ENCODE results near the gene SURF2.
"Not testable (repeated sequence)": the region's sequence is repeated elsewhere in the genome, so short reads cannot be mapped to it uniquely, and the experiment has no call there.

Gene SURF2

GRCh38 chr9:133329306-133330156 lies 26.8 kb upstream of the SURF2 start:
- in situ Hi-C loops (cut with HindIII; ENCODE audit: low sequenced_read_pairs); DNase-seq (ENCODE audit: low read depth); H3K4me3 ChIP-seq (ENCODE audit: low read depth, low read length): not testable (repeated sequence)
- peak; percentile 59 for TF ChIP-seq CTCF (IDR thresholded peaks at IDR 0.05; ENCODE audit: low read depth, low read length, missing control alignments)

GRCh38 chr9:133331221-133331620 lies 25.1 kb upstream of the SURF2 start:
- H3K4me3 ChIP-seq (ENCODE audit: low read depth, low read length): no peak overlapping the region
- in situ Hi-C loops (cut with HindIII; ENCODE audit: low sequenced_read_pairs): no loop called here
- no peak for DNase-seq (ENCODE audit: low read depth)
- no peak for TF ChIP-seq CTCF (IDR thresholded peaks at IDR 0.05; ENCODE audit: low read depth, low read length, missing control alignments)

DNA sequence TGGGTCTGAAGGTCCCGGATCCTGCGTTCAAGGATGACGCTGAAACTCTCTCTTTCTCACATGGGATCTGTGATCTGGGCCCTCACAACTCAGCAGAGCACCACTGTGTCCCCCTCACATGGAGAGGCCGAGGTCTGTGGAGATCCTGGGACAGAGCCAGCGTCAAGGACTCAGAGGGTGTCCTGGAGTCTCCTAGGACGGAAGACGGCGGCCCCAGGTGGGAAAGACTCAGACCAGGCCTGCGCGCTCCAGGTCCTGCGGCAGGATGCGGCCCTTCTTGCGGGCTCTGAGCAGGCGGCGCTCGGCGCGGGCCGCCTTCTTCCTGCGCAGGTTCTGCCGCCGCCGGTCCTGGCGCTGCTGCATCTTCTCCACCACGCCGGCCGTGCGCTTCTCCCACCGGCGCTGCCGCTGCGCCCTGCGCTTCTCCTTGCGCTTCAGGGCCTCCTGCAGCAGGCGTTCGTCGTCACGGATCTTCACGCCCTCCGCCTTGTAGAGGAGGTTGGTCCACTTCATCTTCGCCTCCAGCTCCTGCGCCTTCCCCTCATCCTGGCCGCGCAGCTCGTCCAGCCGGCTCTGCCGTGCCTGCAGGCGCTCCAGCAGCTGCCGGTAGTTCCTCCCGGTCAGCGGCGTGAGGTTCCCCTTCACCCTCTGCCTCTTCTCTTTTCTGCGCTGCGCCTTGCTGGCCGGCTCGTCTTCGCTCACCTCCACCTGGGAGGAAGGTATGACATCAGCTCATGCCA lies 24.5 kb upstream of the SURF2 start:
- no peak for TF ChIP-seq CTCF (IDR thresholded peaks at IDR 0.05; ENCODE audit: low read depth, low read length, missing control alignments)
- in situ Hi-C loops (cut with HindIII; ENCODE audit: low sequenced_read_pairs): no loop called here
- H3K4me3 ChIP-seq (ENCODE audit: low read depth, low read length): no peak overlapping the region
- DNase-seq (ENCODE audit: low read depth): no peak

- H3K4me3 ChIP-seq (ENCODE audit: low read depth, low read length): no peak overlapping the region
- DNase-seq (ENCODE audit: low read depth): no peak
- TF ChIP-seq CTCF (IDR thresholded peaks at IDR 0.05; ENCODE audit: low read depth, low read length, missing control alignments): no peak
- in situ Hi-C loops (cut with HindIII; ENCODE audit: low sequenced_read_pairs): no loop called here
Observed at GRCh38 chr9:133332381-133332730, 24.0 kb upstream of the SURF2 start.

DNA sequence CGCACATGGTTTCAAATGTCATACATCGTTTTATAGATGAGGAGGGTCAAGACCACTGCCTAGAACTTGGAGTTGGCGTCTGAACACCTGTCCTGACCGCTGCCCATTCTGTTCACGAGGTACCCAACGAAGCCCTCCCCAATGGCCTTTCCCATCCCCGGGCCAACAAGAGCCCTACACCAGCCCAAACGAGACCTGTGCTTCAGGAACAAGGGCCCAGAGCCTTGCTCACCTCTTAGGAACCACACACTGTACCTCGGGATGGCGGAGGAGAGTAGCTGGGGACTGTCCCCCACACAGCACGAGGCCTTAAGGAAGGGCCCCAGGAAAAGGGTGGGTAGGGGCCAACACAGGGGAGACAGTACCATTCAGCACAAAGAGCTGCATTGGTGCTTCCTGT lies 23.3 kb upstream of the SURF2 start:
- H3K4me3 ChIP-seq (ENCODE audit: low read depth, low read length): no peak overlapping the region
- no peak for TF ChIP-seq CTCF (IDR thresholded peaks at IDR 0.05; ENCODE audit: low read depth, low read length, missing control alignments)

DNA sequence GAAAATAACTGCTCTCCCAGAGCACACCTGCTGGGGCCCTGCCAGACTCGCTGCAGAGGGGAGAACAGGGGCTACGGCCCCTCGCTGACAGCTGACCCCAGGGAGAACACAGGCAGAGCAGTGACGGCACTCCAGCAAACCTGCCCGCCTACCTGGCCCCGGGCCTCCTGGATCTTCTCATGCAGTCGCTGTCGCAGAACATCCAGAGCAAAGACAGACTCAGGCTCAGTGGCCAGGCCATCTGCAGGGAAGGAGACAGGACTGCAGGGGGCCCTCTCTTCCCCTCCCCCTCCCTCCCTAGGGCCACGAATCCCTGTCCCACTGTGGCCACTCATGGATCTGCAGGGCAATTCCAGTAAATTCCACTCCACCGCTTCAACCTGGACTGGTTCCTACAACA lies 22.8 kb upstream of the SURF2 start:
- no peak overlapping the region for H3K4me3 ChIP-seq (ENCODE audit: low read depth, low read length)
- DNase-seq (ENCODE audit: low read depth): no peak
- TF ChIP-seq CTCF (IDR thresholded peaks at IDR 0.05; ENCODE audit: low read depth, low read length, missing control alignments): no peak
- in situ Hi-C loops (cut with HindIII; ENCODE audit: low sequenced_read_pairs): no loop called here

More for the DNA sequence above, 23.3 kb upstream of the SURF2 start:
- DNase-seq (ENCODE audit: low read depth): no peak
- in situ Hi-C loops (cut with HindIII; ENCODE audit: low sequenced_read_pairs): no loop called here
